Germinal center (tissue), 1 donor: ENCODE data around the gene PALM.
"Not testable (repeated sequence)": the region's sequence is repeated elsewhere in the genome, so short reads cannot be mapped to it uniquely, and the experiment has no call there.

ENCODE experiments used
- DNase-seq: peaks from one replicate; pipeline ENCODE4 v3.0.0; 2012; ENCODE audit warnings: mixed read lengths, low spot score

The PALM gene

GRCh38 chr19:709196-709964 is 645 bp downstream of the PALM start:
- no peak for DNase-seq

- DNase-seq, result no peak
Measured at GRCh38 chr19:709965-710571, 1.3 kb downstream of the PALM start.

GRCh38 chr19:710767-711166 is 2.0 kb downstream of the PALM start:
- no peak for DNase-seq

GRCh38 chr19:711254-711653 is 2.5 kb downstream of the PALM start:
- no peak for DNase-seq

- DNase-seq, result no peak
Measured at GRCh38 chr19:715347-715746, 6.6 kb downstream of the PALM start.

- DNase-seq, result no peak
Measured at GRCh38 chr19:718251-718951, 9.7 kb downstream of the PALM start.

GRCh38 chr19:718991-719512 is 10.3 kb downstream of the PALM start:
- no peak for DNase-seq

GRCh38 chr19:719636-720344 is 11.1 kb downstream of the PALM start:
- DNase-seq, result no peak

- no peak for DNase-seq
Measured at GRCh38 chr19:720345-721160, 11.8 kb downstream of the PALM start.

- DNase-seq, result peak; percentile 56
Measured at GRCh38 chr19:722553-723101, 13.9 kb downstream of the PALM start.

GRCh38 chr19:723247-723646 is 14.5 kb downstream of the PALM start:
- DNase-seq, result no peak

- DNase-seq, result no peak
Measured at GRCh38 chr19:723714-724113, 15.0 kb downstream of the PALM start.

- no peak for DNase-seq
Measured at GRCh38 chr19:725461-726089, 16.8 kb downstream of the PALM start.

GRCh38 chr19:726993-727956 is 18.5 kb downstream of the PALM start:
- no peak for DNase-seq

GRCh38 chr19:728011-728410 is 19.3 kb downstream of the PALM start:
- no peak for DNase-seq

- DNase-seq, result not testable (repeated sequence)
Measured at GRCh38 chr19:729564-729963, 20.8 kb downstream of the PALM start.

- DNase-seq, result no peak
Measured at GRCh38 chr19:729965-730668, 21.4 kb downstream of the PALM start.

- no peak for DNase-seq
Measured at GRCh38 chr19:731000-731399, 22.3 kb downstream of the PALM start.
